Measurements from ENCODE around the gene TRMT13.

DNA sequence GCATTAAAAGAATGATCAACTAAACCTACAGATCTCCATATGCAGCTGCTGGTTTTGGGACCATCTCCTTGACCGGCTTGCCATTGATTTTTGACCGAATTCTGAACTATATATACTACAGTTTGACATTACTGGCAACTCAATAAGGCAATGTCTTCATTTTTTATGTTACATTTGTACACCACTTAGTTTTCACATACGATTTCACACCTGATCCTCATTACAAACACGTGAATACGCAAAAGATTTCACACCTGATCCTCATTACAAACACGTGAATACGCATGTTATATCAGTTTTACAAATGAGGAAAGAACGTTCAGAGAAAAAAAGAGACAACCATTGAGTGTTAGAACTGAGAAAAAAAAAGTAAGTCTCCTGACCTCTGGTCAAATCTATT, 1.3 kb upstream of the TRMT13 start:
- TF ChIP-seq POLR2AphosphoS5 (IDR thresholded peaks at IDR 0.05; ENCODE audit: borderline replicate concordance, low read depth, low read length), result no peak
- TF ChIP-seq EZH2 (IDR thresholded peaks at IDR 0.05), result no peak
